ENCODE data around the gene CACNA1I. TPM values are rescaled to one million over a fixed set of nuclear protein-coding genes. Genes with fewer than 3 reads are reported as not detected.

CACNA1I gene
- total RNA-seq, 1 donor from 2014 or later = 0.11 TPM

DNA sequence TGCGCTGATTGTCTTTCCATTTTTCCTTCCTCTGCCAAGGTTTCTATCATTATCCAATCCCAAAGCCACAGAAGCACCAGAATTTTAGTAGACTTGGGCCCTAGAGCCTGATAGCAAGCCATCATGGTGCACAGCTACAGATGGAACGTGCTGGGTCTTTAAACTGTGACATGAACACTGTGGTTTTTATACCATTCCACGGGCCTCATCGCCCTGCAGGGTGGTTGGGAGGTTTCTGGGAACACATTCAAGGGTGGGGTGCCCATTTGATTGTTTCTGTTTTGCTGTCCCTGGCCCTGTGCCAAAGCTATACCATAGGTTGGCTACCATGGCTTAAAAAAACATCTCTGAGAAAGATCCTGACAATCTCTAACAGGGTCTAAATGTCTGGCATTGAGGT is 151.9 kb downstream of the CACNA1I start:
- Histone ChIP-seq H3K4me1 (peaks cover 15% of the 10 kb centered on the region), H3K4me2 (no peak overlapping the region), H3K79me2 (ENCODE audit: low read depth) (no peaks in the 10 kb centered on the region), H4K20me1 (ENCODE audit: low read depth) (no peaks in the 10 kb centered on the region), H3F3A (ENCODE audit: low read depth) (no peaks in the 10 kb centered on the region), H3K36me3 (no peaks in the 10 kb centered on the region), H3K9me3 (ENCODE audit: low read depth) (no peaks in the 10 kb centered on the region), H2AFZ (replicated peaks) (no peak overlapping the region), H3K27me3 (peaks cover 6% of the 10 kb centered on the region), H3K9ac (no peak overlapping the region), H3K27ac (no peak overlapping the region), H3K4me3 (no peak overlapping the region)
- TF ChIP-seq EZH2phosphoT487 (IDR thresholded peaks at IDR 0.05) = no peak
- H3K4me1 Mint-ChIP-seq = peaks cover 23% of the 10 kb centered on the region
- no peaks in the 10 kb centered on the region for H3K9me3 Mint-ChIP-seq
- no peak for DNase-seq (ENCODE audit: low spot score)
- H3K4me3 Mint-ChIP-seq = no peak overlapping the region
- H3K27ac Mint-ChIP-seq = no peak overlapping the region
- H3K36me3 Mint-ChIP-seq = no peaks in the 10 kb centered on the region
- peaks cover 12% of the 10 kb centered on the region for H3K27me3 Mint-ChIP-seq (ENCODE audit: insufficient read depth, low read depth)

DNA sequence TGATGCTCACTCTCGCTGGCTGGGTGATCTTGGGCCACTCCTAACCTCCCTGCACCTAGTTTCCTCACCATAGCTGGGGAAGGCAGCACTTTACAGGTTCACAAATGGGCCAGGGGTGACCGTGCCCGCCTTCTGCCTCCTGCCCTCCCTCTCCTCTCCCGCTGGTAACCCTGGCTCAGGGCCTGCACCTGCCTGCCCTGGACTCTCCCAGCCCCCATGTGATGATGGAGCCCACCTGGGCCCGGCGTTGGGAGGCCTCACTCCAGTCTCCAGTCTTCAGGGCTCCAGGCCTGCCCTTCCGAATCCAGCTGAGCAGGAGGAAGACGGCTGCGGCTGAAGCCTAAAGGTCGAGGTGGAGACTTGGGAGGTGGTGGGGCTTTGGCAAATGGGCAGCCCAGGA is 152.9 kb downstream of the CACNA1I start:
- no peaks in the 10 kb centered on the region for H3F3A ChIP-seq (ENCODE audit: low read depth)
- no peaks in the 10 kb centered on the region for H4K20me1 ChIP-seq (ENCODE audit: low read depth)
- Mint-ChIP-seq H3K4me3 (no peak overlapping the region), H3K27ac (no peak overlapping the region), H3K27me3 (ENCODE audit: insufficient read depth, low read depth) (peaks cover 12% of the 10 kb centered on the region), H3K4me1 (peaks cover 23% of the 10 kb centered on the region), H3K36me3 (no peaks in the 10 kb centered on the region), H3K9me3 (no peaks in the 10 kb centered on the region)
- peaks cover 15% of the 10 kb centered on the region for H3K4me1 ChIP-seq
- TF ChIP-seq EZH2 (IDR thresholded peaks at IDR 0.05) (no peak), EZH2phosphoT487 (IDR thresholded peaks at IDR 0.05) (no peak)
- TF ChIP-seq, protein P1, sequence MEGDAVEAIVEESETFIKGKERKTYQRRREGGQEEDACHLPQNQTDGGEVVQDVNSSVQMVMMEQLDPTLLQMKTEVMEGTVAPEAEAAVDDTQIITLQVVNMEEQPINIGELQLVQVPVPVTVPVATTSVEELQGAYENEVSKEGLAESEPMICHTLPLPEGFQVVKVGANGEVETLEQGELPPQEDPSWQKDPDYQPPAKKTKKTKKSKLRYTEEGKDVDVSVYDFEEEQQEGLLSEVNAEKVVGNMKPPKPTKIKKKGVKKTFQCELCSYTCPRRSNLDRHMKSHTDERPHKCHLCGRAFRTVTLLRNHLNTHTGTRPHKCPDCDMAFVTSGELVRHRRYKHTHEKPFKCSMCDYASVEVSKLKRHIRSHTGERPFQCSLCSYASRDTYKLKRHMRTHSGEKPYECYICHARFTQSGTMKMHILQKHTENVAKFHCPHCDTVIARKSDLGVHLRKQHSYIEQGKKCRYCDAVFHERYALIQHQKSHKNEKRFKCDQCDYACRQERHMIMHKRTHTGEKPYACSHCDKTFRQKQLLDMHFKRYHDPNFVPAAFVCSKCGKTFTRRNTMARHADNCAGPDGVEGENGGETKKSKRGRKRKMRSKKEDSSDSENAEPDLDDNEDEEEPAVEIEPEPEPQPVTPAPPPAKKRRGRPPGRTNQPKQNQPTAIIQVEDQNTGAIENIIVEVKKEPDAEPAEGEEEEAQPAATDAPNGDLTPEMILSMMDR (IDR thresholded peaks at IDR 0.05) = no peak
- H2AFZ ChIP-seq (replicated peaks) = no peak overlapping the region
- no peaks in the 10 kb centered on the region for H3K79me2 ChIP-seq (ENCODE audit: low read depth)
- H3K27me3 ChIP-seq = peaks cover 6% of the 10 kb centered on the region
- H3K4me3 ChIP-seq = no peak overlapping the region
- no peak overlapping the region for H3K9ac ChIP-seq
- no peak overlapping the region for H3K27ac ChIP-seq
- no peaks in the 10 kb centered on the region for H3K9me3 ChIP-seq (ENCODE audit: low read depth)
- no peaks in the 10 kb centered on the region for H3K36me3 ChIP-seq
- no peak overlapping the region for H3K4me2 ChIP-seq
- DNase-seq (ENCODE audit: low spot score) = no peak

DNA sequence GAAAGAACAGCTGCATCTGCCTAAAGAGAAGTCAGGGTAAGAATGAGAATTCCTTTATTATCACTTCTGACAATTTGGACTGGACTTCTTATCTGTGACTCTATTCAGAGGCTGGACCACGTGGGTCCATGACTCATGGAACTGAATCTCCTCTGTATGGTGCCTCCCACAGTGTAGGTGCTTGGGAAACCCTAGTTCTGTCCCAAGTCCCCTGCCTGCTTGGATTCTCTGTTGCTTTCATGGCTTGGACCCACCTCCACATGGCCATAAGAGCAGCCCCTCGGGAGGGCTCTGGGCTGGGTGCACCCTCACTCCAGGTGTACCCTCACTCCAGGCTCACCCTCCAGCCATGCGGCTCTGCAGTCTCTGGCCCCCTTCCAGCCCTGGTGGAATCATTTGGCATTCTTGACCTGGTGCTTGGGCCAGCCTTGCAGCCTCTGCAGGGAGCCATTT is 153.4 kb downstream of the CACNA1I start:
- Histone ChIP-seq H3K9me3 (ENCODE audit: low read depth) (no peaks in the 10 kb centered on the region), H3K36me3 (no peaks in the 10 kb centered on the region), H3K79me2 (ENCODE audit: low read depth) (no peaks in the 10 kb centered on the region), H3K4me3 (no peak overlapping the region), H3K4me2 (no peak overlapping the region), H4K20me1 (ENCODE audit: low read depth) (no peaks in the 10 kb centered on the region), H3K27ac (no peak overlapping the region), H3F3A (ENCODE audit: low read depth) (no peaks in the 10 kb centered on the region), H2AFZ (replicated peaks) (no peak overlapping the region), H3K4me1 (peaks cover 15% of the 10 kb centered on the region), H3K27me3 (peaks cover 6% of the 10 kb centered on the region), H3K9ac (no peak overlapping the region)
- Mint-ChIP-seq H3K4me3 (no peak overlapping the region), H3K36me3 (no peaks in the 10 kb centered on the region), H3K27me3 (ENCODE audit: insufficient read depth, low read depth) (peaks cover 12% of the 10 kb centered on the region), H3K9me3 (no peaks in the 10 kb centered on the region), H3K4me1 (peaks cover 23% of the 10 kb centered on the region), H3K27ac (no peak overlapping the region)
- no peak for DNase-seq (ENCODE audit: low spot score)
- TF ChIP-seq, protein P1 (IDR thresholded peaks at IDR 0.05) = no peak
- TF ChIP-seq EZH2phosphoT487 (IDR thresholded peaks at IDR 0.05) = no peak
- TF ChIP-seq EZH2 (IDR thresholded peaks at IDR 0.05) = no peak

DNA sequence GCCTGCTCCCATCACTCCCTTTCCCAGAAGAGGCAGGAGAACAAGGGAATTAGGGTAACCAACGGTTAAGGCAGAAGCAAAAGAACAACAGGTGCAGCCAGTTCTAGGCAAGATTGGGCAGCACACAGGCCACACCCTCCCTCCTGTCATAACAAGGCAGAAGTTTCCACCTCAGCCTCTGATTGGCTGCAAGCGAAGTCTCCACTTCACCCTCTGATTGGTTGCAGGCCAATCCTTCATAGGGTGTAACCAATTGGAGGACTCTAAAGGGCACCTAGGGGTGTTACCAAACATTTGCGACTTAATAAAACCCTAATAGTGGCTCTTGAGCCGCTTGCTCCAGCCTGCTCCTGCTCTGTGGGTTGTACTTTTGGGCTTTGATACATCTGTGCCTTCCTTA is 153.8 kb downstream of the CACNA1I start:
- Histone ChIP-seq H3K9me3 (ENCODE audit: low read depth) (no peaks in the 10 kb centered on the region), H3K4me3 (no peak overlapping the region), H3K9ac (no peak overlapping the region), H3K27me3 (peaks cover 6% of the 10 kb centered on the region), H4K20me1 (ENCODE audit: low read depth) (no peaks in the 10 kb centered on the region), H2AFZ (replicated peaks) (no peak overlapping the region), H3K79me2 (ENCODE audit: low read depth) (no peaks in the 10 kb centered on the region), H3K4me2 (no peak overlapping the region), H3K36me3 (no peaks in the 10 kb centered on the region), H3K27ac (no peak overlapping the region), H3K4me1 (peaks cover 15% of the 10 kb centered on the region), H3F3A (ENCODE audit: low read depth) (no peaks in the 10 kb centered on the region)
- TF ChIP-seq EZH2phosphoT487 (IDR thresholded peaks at IDR 0.05) = no peak
- no peak for TF ChIP-seq EZH2 (IDR thresholded peaks at IDR 0.05)
- TF ChIP-seq, protein P1 (IDR thresholded peaks at IDR 0.05) = no peak
- no peak for DNase-seq (ENCODE audit: low spot score)
- Mint-ChIP-seq H3K4me1 (peaks cover 20% of the 10 kb centered on the region), H3K9me3 (no peaks in the 10 kb centered on the region), H3K36me3 (no peaks in the 10 kb centered on the region), H3K27me3 (ENCODE audit: insufficient read depth, low read depth) (peaks cover 12% of the 10 kb centered on the region), H3K27ac (no peak overlapping the region), H3K4me3 (no peak overlapping the region)
